Measurements from ENCODE around the gene CAMTA1. TPM values are rescaled to one million over a fixed set of nuclear protein-coding genes. Genes with fewer than 3 reads are reported as not detected.

CAMTA1 gene
- total and polyA plus RNA-seq, 4 donors, result 48.1 to 140 (median 52.3) TPM

DNA sequence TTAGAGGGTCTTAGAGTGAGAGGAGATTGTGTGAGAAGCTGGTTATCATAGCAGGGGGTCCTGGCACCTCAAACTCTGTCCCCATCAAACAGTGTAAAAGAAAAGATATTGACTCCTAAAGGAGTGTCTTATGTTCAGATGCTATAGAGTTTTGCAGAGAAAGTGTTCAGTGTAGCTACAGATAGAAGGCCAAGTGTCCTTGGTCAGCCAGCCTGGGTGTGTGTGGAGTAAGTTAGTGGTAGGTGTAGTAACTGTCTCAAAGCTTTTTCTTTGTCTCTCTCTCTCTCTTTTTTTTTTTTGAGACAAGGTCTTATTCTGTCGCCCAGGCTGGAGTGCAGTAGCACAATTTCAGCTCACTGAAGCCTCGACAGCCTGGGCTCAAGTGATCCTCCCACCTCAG, 17.2 kb downstream of the CAMTA1 start:
- no peak overlapping the region for H3K9ac ChIP-seq (ENCODE audit: insufficient read depth in 1 of 2, low read length in 2 of 2)
- no peak overlapping the region for H3K4me3 ChIP-seq
- H3K36me3 ChIP-seq (ENCODE audit: control insufficient read depth in 4 of 4, insufficient read depth in 4 of 4, low read length in 4 of 4), result no peaks in the 10 kb centered on the region
- WGBS, 2 donors, result 97 to 98% methylated on average over 2 of the region's 2 CpGs
- no peaks in the 10 kb centered on the region for H3K27me3 ChIP-seq (ENCODE audit: control insufficient read depth in 3 of 3, insufficient read depth in 3 of 3, low read length in 2 of 3)
- no peak for TF ChIP-seq CTCF (IDR thresholded peaks at IDR 0.05; ENCODE audit: control extremely low read depth, extremely low read depth)
- no peaks in the 10 kb centered on the region for H3K9me3 ChIP-seq (ENCODE audit: control insufficient read depth in 4 of 4, insufficient read depth in 3 of 4, low read length in 3 of 4)
- peak overlapping the region in 1 of 2 donors; percentile 85 for H3K27ac ChIP-seq (ENCODE audit: low read depth in 1 of 2, low read length in 1 of 2)
- no peak for ATAC-seq (ENCODE audit: insufficient read depth, low FRiP score)
- peaks cover 4 to 40% (median 9%) of the 10 kb centered on the region in 5 donors for H3K4me1 ChIP-seq (ENCODE audit: control insufficient read depth in 5 of 5, insufficient read depth in 5 of 5, low read length in 5 of 5)
- DNase-seq, result no peak

- no peak for TF ChIP-seq CTCF (IDR thresholded peaks at IDR 0.05; ENCODE audit: control extremely low read depth, extremely low read depth)
- Histone ChIP-seq H3K4me1 (ENCODE audit: control insufficient read depth in 5 of 5, insufficient read depth in 5 of 5, low read length in 5 of 5) (peaks cover 4 to 43% (median 9%) of the 10 kb centered on the region in 5 donors), H3K36me3 (ENCODE audit: control insufficient read depth in 4 of 4, insufficient read depth in 4 of 4, low read length in 4 of 4) (no peaks in the 10 kb centered on the region), H3K9me3 (ENCODE audit: control insufficient read depth in 4 of 4, insufficient read depth in 3 of 4, low read length in 3 of 4) (no peaks in the 10 kb centered on the region), H3K27me3 (ENCODE audit: control insufficient read depth in 3 of 3, insufficient read depth in 3 of 3, low read length in 2 of 3) (no peaks in the 10 kb centered on the region), H3K4me3 (no peak overlapping the region), H3K27ac (ENCODE audit: low read depth in 1 of 2, low read length in 1 of 2) (peak overlapping the region in 1 of 2 donors; percentile 85), H3K9ac (ENCODE audit: insufficient read depth in 1 of 2, low read length in 2 of 2) (no peak overlapping the region)
- ATAC-seq (ENCODE audit: insufficient read depth, low FRiP score) (no peak), DNase-seq (no peak)
- WGBS, 2 donors, result 87 to 95% methylated on average over 8 of the region's 8 CpGs
Measured at GRCh38 chr1:6802893-6803292, 17.6 kb downstream of the CAMTA1 start.

DNA sequence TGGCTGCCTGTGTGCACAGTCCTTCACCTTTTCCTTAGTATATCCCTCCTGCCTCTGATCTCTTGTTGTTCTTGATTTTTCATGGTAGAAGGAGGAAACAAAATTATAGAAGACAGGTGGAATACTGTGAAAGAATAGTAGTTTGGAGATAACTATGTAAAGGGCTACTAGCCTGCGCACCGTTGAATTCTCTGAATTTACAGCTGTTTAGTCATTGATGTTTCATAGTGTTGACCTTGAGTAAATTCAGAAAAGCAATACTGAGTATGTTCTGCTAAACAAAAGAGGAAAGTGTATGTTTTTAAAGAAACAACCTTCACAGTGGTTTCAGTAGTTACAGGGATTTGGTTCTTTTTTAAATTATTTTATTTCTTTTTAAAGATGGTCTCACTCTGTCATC, 18.1 kb downstream of the CAMTA1 start:
- no peaks in the 10 kb centered on the region for H3K27me3 ChIP-seq (ENCODE audit: control insufficient read depth in 3 of 3, insufficient read depth in 3 of 3, low read length in 2 of 3)
- no peak overlapping the region for H3K27ac ChIP-seq (ENCODE audit: low read depth in 1 of 2, low read length in 1 of 2)
- H3K4me3 ChIP-seq, result no peak overlapping the region
- ATAC-seq (ENCODE audit: insufficient read depth, low FRiP score) (no peak), DNase-seq (no peak)
- TF ChIP-seq CTCF (IDR thresholded peaks at IDR 0.05; ENCODE audit: control extremely low read depth, extremely low read depth), result no peak
- H3K4me1 ChIP-seq (ENCODE audit: control insufficient read depth in 5 of 5, insufficient read depth in 5 of 5, low read length in 5 of 5), result peaks cover 4 to 47% (median 9%) of the 10 kb centered on the region in 5 donors
- H3K9me3 ChIP-seq (ENCODE audit: control insufficient read depth in 4 of 4, insufficient read depth in 3 of 4, low read length in 3 of 4), result no peaks in the 10 kb centered on the region
- no peak overlapping the region for H3K9ac ChIP-seq (ENCODE audit: insufficient read depth in 1 of 2, low read length in 2 of 2)
- WGBS, 2 donors, result 90 to 97% methylated on average over 2 of the region's 2 CpGs
- no peaks in the 10 kb centered on the region for H3K36me3 ChIP-seq (ENCODE audit: control insufficient read depth in 4 of 4, insufficient read depth in 4 of 4, low read length in 4 of 4)

DNA sequence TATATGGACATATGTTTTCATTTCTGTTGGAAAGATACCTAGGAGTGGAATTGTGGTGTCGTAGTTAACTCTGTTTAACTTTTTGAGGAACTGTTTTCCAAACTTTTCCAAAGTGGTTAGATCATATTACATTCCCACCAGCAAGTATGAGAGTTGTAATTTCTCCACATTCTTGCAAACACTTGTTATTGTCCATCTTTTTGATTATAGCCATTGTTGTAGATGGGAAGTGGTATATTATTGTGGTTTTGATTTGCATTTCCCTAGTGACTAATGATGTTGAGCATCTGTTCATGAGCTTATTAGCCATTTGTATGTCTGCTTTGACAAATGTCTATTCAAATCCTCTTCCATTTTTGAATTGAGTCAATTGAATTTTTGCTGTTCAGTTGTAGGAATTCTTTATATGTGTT, 19.8 kb downstream of the CAMTA1 start:
- TF ChIP-seq CTCF (IDR thresholded peaks at IDR 0.05; ENCODE audit: control extremely low read depth, extremely low read depth), result no peak
- no peak overlapping the region for H3K27ac ChIP-seq (ENCODE audit: low read depth in 1 of 2, low read length in 1 of 2)
- H3K4me1 ChIP-seq (ENCODE audit: control insufficient read depth in 5 of 5, insufficient read depth in 5 of 5, low read length in 5 of 5), result peaks cover 4 to 44% (median 9%) of the 10 kb centered on the region in 5 donors
- no peak for ATAC-seq (ENCODE audit: insufficient read depth, low FRiP score)
- H3K9ac ChIP-seq (ENCODE audit: insufficient read depth in 1 of 2, low read length in 2 of 2), result no peak overlapping the region
- H3K27me3 ChIP-seq (ENCODE audit: control insufficient read depth in 3 of 3, insufficient read depth in 3 of 3, low read length in 2 of 3), result no peaks in the 10 kb centered on the region
- H3K4me3 ChIP-seq, result no peak overlapping the region
- no peak for DNase-seq
- peaks cover 0 to under 1% (median 0%) of the 10 kb centered on the region in 4 donors for H3K36me3 ChIP-seq (ENCODE audit: control insufficient read depth in 4 of 4, insufficient read depth in 4 of 4, low read length in 4 of 4)
- H3K9me3 ChIP-seq (ENCODE audit: control insufficient read depth in 4 of 4, insufficient read depth in 3 of 4, low read length in 3 of 4), result no peaks in the 10 kb centered on the region
- 85 to 91% methylated on average over 1 of the region's 1 CpG for WGBS, 2 donors

All from lung (tissue), 12 donors.